D341Med (cell line): ENCODE results near the gene SH3D21.

Experiments used
- DNase-seq: peaks from one replicate; pipeline ENCODE4 v3.0.0; 2012; ENCODE audit warnings: low spot score

Gene SH3D21

DNA sequence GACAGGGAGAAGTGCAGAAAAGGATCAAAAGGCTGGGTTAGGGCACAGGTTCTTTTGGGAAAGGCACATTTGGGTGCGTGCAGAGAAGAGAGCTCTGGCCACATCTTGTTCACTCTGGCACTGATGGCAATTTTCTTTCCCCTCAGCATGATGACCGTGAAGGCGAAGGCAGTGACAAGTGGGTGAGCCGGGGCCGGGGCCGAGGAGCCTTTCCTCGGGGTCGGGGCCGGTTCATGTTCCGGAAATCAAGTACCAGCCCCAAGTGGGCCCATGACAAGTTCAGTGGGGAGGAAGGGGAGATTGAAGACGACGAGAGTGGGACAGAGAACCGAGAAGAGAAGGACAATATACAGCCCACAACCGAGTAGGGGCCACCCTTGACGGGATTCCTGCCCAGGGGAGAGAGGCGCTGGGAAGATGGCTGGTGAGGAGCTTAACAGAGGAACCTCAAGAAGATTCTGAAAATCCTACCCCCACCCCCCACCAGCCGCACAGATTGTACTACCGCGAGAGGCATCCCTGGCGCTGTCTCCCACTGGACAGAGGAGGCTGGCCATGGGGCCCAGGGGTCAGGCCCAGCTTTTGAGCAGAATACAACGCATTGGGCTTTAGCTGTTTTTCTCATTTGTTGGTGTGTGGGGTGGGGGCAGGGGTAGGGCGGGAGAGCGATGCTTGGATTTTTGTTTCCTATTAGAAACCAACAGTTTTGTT, 2.4 kb upstream of the SH3D21 start:
- DNase-seq, result no peak

DNA sequence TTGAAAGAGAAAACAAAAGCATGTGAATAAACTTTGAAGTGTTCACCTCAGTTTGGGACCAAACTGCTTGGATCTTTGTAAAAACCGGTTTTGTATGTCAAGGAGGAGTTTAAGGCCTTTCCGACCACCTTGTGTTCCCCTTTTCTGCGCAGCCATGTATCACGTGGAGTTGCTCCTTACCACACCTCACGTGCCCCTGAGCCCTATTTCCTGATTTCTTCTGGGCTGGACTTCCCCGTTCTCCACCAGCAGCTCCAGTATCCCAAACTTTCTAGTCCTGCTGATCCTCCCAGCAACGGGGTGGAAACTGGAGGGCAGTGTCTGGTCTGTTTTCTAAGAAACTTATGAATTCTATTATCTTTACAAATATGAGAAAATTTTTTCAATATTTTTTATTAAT, 1.6 kb upstream of the SH3D21 start:
- DNase-seq, result no peak

DNA sequence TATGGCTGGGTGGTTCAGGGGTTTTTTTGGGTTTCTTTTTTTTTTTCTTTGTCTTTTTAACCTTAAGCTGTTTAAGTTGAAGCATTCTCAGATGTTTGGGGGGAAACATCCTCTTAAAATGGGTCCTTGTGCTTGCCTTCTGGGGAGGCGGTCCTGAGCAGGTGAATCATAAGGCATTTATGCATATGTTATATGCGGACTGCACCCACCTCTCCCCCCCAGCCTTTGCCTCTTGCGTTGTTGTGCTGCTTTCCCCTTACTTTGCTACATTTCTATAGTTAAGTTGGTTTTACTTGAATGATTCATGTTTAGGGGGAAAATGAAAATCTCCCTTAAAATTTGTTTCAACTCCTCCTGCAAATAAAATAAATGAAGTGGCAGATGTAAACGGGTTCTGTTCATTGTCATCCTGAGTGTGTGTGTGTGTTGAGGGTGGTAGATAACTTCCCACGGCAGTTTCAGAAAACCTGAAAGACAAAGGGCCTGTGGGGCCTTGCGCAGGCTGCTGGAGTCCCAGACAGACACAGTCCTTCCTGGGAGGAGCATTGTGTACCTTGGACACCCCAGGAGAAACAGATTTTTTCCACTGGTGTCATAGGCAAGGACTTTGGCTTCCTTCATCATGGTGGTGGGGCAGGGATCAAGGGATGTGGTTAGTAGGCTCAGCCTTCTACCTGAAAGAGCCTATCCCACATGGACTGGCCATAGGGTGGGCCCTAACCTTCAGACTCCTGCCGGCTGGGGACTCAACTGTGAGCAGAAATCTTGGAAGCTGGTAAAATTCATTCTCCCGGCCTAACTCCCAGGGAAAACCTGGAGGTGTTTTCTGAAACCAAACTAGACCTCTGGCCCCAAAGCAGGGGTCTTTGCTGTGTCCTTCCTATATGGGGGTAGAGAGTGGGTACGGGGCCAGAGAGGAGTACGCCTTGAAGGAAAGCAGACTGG, 926 bp upstream of the SH3D21 start:
- DNase-seq, result no peak

DNA sequence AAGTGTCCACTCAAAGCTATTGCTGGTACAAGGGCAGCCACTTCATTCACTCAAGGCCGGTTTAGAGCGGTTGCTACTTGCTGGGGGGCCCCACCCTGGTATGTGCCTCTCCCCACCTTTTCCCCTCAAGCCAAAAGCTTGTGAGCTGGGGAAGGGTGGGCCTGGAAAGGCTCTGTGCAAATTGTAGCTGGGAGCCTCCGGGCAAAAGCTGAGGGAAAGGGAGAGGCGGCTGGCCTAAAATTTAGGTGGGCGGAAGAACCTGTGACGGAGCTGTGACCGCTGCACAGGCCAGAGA, 306 bp upstream of the SH3D21 start:
- DNase-seq, result no peak

DNA sequence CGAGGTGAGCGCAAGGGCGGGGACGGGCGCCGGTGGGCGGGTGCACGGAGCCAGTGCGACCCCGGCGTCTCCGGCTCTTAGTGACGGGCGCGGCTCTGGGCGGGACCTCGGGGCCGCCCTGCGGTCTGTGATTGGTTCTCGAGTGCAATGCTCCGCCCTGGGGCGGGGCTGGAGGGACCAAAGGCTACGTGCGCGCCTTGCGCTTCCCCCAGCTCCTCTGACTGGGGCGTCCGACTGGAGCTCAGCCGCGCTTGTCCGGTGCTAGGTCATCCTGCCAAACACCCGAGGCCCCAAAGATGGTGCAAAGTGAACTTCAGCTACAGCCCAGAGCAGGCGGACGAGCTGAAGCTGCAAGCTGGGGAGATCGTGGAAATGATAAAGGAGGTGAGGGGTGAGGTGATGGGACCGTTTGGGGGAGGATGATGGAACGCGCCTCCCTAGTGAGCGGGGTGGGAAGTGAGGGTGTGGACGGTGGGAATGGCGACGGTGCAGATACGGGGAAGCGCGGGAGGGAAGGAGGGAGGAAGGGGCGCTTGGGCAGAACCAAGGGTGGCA, 811 bp downstream of the SH3D21 start:
- peak; percentile 99 for DNase-seq

DNA sequence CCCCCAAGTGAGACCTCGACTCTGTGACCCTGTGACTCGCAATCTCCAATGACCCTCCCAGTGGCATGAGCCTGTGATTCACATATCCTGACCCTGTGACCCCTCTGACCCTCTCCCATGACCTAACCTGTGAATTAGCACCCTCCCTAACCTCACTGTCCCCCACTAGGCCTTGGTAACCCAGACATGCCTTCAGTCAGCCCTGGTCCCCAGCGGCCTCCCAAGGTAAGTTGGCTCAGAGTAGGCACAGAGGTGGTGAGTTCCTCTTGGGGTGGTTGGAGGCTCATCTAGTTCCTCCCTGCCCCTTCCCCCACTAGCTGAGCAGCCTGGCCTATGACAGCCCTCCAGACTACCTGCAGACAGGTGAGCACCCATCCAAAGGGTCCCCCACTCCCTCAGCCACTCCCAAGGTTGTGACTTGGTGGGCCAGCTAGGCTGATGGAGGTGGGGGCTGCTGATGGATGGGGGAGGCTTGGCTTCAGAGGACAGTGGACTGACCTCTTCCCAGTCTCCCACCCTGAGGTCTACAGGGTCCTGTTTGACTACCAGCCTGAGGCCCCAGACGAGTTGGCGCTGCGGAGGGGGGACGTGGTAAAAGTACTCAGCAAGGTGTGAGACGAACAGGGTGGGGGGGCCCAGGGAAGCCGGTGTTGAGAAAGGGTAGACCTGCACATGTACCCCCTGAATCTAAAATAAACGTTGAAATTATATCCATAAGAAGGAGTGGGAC, 1.6 kb downstream of the SH3D21 start:
- no peak for DNase-seq

DNA sequence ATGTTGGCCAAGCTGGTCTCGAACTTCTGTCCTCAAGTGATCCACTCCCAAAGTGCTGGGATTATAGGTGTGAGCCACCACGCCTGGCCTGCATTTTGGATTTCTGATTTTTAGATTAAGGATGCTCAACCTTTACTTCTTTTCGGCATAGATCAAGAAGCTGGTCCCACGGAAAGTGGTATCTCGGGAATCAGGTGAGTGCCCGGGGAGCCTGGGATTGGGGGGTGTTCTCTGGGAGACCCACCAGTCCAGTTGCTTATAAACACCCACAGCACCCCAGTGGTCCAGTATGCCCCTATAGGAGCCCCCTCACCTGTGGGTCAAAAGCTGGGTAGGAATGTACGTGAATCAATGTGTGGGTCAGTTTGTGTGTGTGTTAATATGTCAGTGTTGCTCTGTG, 3.2 kb downstream of the SH3D21 start:
- DNase-seq, result no peak

DNA sequence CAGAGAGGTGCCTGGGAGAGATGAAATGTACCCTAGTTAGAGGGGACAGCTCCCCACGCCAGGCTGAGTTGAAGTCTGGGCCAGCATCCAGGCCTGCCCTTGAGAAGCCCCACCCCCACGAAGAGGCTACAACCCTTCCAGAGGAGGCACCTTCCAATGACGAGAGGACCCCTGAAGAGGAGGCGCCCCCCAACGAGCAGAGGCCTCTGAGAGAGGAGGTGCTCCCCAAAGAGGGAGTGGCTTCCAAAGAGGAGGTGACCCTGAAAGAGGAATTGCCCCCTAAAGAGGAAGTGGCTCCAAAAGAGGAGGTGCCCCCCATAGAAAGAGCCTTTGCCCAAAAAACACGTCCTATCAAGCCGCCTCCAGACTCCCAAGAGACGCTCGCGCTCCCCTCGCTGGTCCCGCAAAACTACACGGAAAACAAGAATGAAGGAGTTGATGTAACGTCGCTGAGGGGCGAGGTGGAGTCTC, 14.2 kb downstream of the SH3D21 start:
- no peak for DNase-seq

DNA sequence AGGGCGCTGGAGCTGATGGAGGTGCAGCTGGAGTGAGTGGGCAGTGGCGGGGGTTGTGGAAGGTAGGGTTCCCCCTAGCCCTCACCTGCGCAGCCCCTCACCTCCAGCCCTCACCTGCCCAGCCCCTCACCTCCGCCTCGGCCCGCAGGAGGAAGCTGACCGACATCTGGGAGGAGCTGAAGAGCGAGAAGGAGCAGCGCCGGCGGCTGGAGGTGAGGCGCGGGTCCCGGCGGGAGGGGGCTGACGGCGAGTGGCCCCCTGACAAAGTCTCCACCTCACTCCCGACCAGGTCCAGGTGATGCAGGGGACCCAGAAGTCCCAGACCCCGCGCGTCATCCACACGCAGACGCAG, 14.6 kb downstream of the SH3D21 start:
- DNase-seq, result no peak

DNA sequence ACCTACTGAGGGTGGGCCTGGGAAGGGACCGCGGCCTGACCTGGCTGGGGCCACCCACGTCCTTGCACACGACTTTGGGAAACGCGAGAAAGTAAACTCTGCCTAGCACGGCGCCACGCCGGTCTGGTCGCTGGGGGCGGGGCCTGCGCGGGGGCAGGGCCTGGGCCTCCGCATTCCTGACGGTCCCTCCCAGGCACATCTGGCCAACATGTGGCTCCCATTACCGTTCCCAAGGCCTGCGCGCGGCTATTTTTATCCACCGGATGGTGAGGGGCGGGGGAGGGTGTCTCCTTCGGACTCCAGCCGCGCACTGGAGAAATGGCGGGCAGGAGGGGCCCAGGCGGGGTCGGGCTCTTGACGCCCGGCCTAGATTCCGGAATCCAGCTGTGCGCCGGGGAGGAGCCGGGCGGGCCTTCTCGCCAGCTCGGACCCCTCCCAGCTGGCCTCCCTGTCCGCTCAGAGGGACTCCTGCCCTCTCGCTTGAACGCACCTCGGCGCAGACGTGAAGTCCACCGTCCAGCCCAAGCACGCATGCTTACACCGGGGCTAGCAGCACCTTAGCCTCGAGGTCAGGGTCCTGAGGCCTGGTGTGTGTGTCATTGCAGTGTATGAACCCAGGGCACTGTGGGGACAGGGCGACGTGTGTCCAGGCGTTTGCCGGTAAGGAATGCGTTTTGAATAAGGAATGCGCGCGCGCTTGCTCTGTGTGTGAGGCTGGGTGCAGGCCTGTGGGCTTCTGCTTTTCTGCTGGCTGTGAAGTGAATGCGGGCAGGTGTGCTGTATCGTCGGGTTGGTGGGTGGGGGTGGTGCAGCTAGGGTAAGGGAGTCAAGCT, 15.2 kb downstream of the SH3D21 start:
- no peak for DNase-seq

DNA sequence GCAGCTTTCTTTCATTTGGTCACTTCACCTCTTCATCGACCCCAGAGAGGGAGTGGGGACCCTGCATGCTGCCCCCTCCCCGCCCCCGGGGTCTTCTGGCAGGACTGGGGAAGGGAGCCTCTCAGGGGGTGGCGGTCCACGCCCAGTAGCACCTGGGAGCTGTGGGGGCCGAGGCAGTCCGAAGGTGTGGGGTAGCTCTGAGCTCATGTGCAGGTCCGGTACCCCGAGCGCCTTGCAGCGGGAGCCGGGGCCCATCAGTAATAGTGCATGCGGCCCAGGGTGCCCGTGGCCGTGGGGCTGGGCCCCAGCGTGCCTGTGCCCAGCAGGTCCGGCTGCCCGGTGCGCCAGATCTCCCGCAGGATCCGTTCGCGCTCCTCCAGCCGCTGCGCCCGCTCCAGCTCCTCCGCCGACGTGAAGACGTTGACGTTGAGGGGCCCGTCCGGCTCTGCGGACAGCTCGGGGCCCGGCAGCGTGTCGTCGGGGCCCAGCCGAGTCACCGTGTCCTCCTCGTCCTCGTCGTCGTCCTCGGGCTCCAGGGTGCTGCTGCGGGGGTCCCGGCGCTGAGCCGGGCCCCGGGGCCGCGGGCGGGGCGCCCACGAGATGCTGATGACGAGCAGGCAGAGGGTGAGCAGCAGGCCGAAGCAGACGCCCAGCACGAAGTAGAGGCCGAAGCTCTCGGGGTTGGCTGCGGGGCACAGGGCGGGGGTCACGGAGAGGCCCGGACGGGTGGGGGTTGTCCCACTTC, 16.0 kb downstream of the SH3D21 start:
- DNase-seq, result no peak

DNA sequence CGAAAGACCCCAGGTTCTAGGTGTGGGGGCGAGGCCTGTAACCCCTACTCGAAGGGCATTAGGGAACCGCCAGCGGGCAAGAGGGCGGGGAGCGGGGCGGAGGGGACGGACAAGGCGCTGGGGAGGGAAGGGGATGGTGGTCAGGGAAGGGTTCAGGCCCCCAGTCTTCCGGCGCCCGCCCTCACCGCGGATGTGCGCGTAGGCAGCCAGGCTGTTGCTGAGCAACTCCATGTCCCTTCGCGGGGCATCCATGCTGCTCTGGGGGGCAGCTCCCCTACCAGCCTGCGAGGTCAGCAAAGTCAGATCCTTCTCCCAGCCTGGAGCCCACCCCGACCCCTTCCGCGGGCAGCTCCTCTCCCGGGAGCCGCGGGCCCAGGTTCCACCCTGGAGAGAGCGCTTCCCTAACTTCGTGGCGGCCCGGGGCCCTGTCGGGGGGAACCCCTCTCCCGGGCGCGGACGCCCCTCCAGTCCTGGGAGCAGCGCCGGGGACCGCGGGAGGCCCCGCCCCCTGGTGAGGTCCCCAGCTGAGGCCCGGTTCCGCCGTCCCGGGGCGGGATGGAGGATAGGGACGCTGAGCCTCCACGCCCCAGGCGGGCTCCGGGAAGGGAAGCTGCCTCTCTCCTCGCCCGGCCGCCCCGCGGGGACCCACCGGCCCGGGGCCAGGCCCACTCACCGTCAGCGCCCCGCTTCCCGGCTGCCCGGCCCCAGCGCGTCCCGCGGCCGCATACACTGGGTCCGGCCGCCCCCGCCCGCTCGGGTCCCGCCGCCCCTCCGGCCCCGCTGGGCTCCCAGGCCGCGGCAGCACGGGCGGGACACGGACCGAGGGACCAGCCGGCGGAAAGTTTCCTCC, 16.8 kb downstream of the SH3D21 start:
- peak; percentile 72 for DNase-seq

DNA sequence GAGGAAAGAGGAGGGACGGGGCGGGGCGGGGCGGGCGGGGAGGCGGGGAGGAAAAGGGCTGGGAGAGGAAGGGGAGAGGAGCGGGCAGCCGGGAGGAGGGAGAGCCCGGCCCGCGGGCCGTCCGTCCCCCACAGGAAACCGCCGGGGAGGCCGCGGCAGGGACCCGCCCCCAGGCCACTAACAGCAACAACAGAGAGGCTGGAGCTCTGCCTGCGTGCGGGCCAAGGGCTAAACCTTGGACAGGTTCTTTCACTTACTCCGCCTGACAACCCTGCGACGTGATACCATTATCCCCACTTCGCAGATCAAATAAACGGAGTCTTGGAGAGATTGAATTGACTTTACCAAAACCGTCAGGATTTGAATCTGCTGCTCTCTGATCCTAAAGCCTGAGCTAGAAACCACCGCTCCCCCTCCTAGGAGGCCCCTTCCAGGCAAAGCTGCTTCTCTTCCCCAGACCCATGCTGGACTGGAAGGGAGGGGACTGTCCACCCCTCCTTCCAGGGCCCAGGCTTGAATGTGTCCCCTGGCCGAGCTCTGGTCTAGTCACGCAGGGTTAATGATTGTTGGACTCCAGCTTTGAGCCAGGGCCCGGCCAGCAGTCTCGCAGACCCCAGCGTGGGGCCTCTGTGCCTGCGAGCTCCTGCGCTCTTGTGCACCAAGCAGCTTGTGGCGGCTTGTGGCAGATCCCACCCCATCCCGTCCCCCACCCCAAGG, 17.6 kb downstream of the SH3D21 start, which contains the start of gene EVA1B:
Gene EVA1B (minus strand): TSS at position 10 of the 717 bp plus-strand sequence. CDS start 608 bp downstream, outside the sequence.
- DNase-seq, result no peak

DNA sequence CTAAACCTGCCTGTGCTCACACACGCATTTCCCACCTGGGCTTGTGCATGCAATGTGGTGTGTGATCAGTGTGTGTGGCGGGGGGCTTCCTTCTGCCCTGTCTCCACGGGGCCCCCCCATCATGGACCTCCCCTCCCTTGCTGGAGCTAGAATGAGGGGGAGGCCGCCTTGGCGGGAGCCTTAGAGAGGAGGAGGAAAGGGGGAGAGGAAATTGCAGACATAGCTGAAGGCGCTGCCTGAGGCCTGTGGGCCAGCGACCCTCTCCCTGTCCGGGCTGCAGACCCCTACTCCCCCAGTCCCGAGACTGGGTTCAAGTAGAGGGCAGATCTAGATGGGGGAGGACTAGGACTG, 18.2 kb downstream of the SH3D21 start:
- DNase-seq, result no peak

DNA sequence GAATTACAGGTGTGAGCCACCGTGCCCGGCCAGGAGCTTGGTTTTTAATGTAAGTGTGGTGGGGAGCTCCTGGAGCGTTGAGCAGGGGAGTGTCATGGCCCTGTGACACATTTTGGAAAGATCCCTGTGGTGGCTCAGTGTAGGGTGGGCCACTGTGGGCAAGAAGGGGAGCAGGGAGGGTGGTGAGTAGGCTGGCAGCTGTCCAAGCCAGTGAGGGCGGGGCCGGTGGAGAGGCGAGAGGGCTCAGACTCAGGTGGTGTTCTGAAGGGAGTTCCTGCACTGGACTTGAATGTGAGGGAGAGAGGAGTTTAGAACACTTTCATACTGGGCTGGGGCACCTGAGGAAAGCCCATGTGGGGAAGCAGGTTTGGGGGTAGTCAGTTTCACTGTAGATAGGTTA, 20.3 kb downstream of the SH3D21 start:
- no peak for DNase-seq

DNA sequence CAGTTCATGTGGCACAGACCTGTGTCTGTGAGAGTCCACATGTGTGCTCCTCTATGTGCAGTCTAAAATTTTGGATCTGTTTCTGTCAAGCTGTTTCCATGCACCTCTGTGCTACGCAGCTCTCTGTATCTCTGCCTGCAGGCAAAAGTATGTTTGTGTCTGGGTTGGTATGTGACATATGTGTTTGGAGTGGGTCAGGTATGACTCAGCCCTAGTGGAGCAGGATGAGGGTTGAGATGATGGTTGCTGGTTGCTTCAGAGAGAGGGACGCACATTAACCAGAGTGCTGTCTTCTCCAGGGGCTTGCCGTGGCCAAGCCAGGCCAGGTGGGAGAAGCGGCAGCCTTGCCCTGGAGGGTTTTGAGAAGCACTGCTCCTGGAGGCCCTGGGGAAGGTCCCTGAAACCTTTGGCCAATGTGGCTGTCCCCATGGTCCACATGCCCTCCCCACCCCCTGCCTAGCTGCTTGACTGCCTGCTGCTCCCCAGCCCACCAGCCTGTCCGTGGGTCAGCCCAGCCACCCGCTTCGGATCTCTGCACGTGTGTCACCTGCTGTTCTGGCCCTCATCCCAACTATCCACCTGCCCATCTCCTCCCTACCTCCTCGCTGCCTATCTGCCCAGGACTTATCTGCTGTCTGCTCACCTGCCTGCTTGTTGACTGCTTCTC, 21.4 kb downstream of the SH3D21 start:
- no peak for DNase-seq

DNA sequence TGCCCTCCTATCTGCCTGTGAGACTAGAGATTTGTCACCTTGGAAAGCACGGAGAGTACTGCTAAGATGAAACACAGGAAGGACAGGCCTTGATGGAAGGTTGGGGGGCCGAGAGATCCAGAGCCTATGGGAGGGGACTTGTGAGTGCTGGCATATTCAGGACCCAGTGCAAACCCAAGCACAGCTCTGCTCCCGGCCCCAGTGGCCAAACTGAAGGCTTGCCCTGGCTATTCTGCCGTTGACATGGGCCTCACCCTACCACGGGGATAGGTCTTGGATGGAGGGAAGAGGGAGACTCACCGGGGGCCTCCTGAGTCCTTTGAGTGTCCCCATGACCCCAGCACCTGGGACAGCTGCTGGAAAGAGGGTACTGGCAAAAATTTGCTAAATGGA, 21.9 kb downstream of the SH3D21 start:
- DNase-seq, result no peak

DNA sequence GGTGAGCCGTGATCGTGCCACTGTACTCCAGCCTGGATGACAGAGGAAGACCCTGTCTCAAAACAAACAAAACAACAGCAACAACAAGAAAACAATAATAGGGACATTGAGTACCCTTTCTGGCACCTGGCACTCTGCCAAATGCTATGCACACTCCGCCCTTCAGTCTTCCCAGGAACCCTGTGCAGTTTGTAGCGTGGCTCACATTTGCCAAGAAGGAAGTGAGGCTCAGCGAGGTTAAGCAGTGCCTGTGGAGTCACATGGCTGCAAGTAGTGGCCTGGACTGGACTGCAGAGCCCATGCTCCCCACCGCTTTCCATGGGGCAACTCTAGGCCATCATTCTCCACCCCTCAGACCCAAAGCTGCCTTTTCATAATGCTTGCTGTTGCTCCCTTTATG, 22.5 kb downstream of the SH3D21 start:
- DNase-seq, result no peak

DNA sequence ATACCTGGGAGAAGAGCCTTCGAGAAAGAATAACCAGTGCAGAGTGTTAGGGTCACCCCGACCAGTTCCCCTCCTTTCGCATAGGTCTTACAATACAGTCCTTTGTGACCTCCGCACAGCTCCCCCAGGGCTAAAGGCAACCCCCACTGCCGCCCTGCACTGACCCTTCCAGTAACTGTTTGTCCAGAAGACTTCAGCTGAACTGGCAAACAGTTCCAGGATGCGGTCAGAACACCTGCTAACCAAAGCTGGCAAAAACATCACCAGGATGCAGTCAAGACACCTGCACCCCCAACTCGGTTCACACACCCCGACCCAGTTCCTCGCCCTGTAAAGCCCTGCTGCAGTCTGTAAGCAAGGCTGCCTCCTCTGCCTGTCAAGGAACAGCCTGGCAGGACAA, 23.6 kb downstream of the SH3D21 start:
- no peak for DNase-seq
